ENCODE data around the gene PTDSS2.
"Not testable (repeated sequence)": the region's sequence is repeated elsewhere in the genome, so short reads cannot be mapped to it uniquely, and the experiment has no call there.

PTDSS2 gene

GRCh38 chr11:424232-424631, 25.8 kb upstream of the PTDSS2 start:
- Histone ChIP-seq H3K27me3 (ENCODE audit: insufficient read depth, low read depth) (peaks cover 7% of the 10 kb centered on the region; the same call in 1 of the 2 replicates), H3K79me2 (ENCODE audit: insufficient read depth, low read depth) (no peaks in the 10 kb centered on the region), H2AFZ (ENCODE audit: low read depth) (no peak overlapping the region), H4K20me1 (ENCODE audit: insufficient read depth) (no peaks in the 10 kb centered on the region), H3K36me3 (ENCODE audit: insufficient read depth) (no peaks in the 10 kb centered on the region), H3K4me1 (ENCODE audit: low read depth, poor library complexity, severe bottlenecking) (no peaks in the 10 kb centered on the region), H3K9ac (no peak overlapping the region), H3K4me2 (no peak overlapping the region), H3K4me3 (IDR thresholded peaks at IDR 0.05; ENCODE audit: insufficient read depth, low read depth, low read length) (no peak overlapping the region), H3K27ac (no peak overlapping the region)
- TF ChIP-seq CTCF (conservative IDR thresholded peaks at IDR 0.05; ENCODE audit: low read depth, low read length): no peak

- not testable (repeated sequence) for H3K9ac ChIP-seq; H2AFZ ChIP-seq (ENCODE audit: low read depth); H4K20me1 ChIP-seq (ENCODE audit: insufficient read depth); H3K27me3 ChIP-seq (ENCODE audit: insufficient read depth, low read depth); H3K36me3 ChIP-seq (ENCODE audit: insufficient read depth); H3K4me3 ChIP-seq (IDR thresholded peaks at IDR 0.05; ENCODE audit: insufficient read depth, low read depth, low read length); H3K4me1 ChIP-seq (ENCODE audit: low read depth, poor library complexity, severe bottlenecking); H3K27ac ChIP-seq; H3K79me2 ChIP-seq (ENCODE audit: insufficient read depth, low read depth); H3K4me2 ChIP-seq
Measured at GRCh38 chr11:424766-425165, 25.3 kb upstream of the PTDSS2 start.

- Histone ChIP-seq H3K27ac (no peak overlapping the region), H3K4me3 (IDR thresholded peaks at IDR 0.05; ENCODE audit: insufficient read depth, low read depth, low read length) (no peak overlapping the region), H3K4me2 (no peak overlapping the region), H3K27me3 (ENCODE audit: insufficient read depth, low read depth) (peaks cover 3% of the 10 kb centered on the region; the same call in 1 of the 2 replicates), H2AFZ (ENCODE audit: low read depth) (no peak overlapping the region), H3K4me1 (ENCODE audit: low read depth, poor library complexity, severe bottlenecking) (no peaks in the 10 kb centered on the region), H3K36me3 (ENCODE audit: insufficient read depth) (no peaks in the 10 kb centered on the region), H4K20me1 (ENCODE audit: insufficient read depth) (no peaks in the 10 kb centered on the region), H3K9ac (no peak overlapping the region), H3K79me2 (ENCODE audit: insufficient read depth, low read depth) (no peaks in the 10 kb centered on the region)
- no peak for TF ChIP-seq CTCF (conservative IDR thresholded peaks at IDR 0.05; ENCODE audit: low read depth, low read length)
Measured at GRCh38 chr11:425301-425700, 24.8 kb upstream of the PTDSS2 start.

GRCh38 chr11:426851-427250, 23.2 kb upstream of the PTDSS2 start:
- no peaks in the 10 kb centered on the region for H3K79me2 ChIP-seq (ENCODE audit: insufficient read depth, low read depth)
- H3K9ac ChIP-seq: no peak overlapping the region
- no peak overlapping the region for H3K4me3 ChIP-seq (IDR thresholded peaks at IDR 0.05; ENCODE audit: insufficient read depth, low read depth, low read length)
- H3K27me3 ChIP-seq (ENCODE audit: insufficient read depth, low read depth): peaks cover 2% of the 10 kb centered on the region; the same call in 1 of the 2 replicates
- H4K20me1 ChIP-seq (ENCODE audit: insufficient read depth): no peaks in the 10 kb centered on the region
- H3K4me2 ChIP-seq: no peak overlapping the region
- no peak overlapping the region for H2AFZ ChIP-seq (ENCODE audit: low read depth)
- no peaks in the 10 kb centered on the region for H3K4me1 ChIP-seq (ENCODE audit: low read depth, poor library complexity, severe bottlenecking)
- TF ChIP-seq CTCF (conservative IDR thresholded peaks at IDR 0.05; ENCODE audit: low read depth, low read length): no peak
- no peaks in the 10 kb centered on the region for H3K36me3 ChIP-seq (ENCODE audit: insufficient read depth)
- no peak overlapping the region for H3K27ac ChIP-seq

- Histone ChIP-seq H4K20me1 (ENCODE audit: insufficient read depth) (no peaks in the 10 kb centered on the region), H3K4me1 (ENCODE audit: low read depth, poor library complexity, severe bottlenecking) (no peaks in the 10 kb centered on the region), H3K79me2 (ENCODE audit: insufficient read depth, low read depth) (no peaks in the 10 kb centered on the region), H3K27ac (no peak overlapping the region), H3K27me3 (ENCODE audit: insufficient read depth, low read depth) (no peaks in the 10 kb centered on the region; the same call in 1 of the 2 replicates), H2AFZ (ENCODE audit: low read depth) (no peak overlapping the region), H3K4me3 (IDR thresholded peaks at IDR 0.05; ENCODE audit: insufficient read depth, low read depth, low read length) (no peak overlapping the region), H3K4me2 (no peak overlapping the region), H3K9ac (no peak overlapping the region), H3K36me3 (ENCODE audit: insufficient read depth) (no peaks in the 10 kb centered on the region)
- no peak for TF ChIP-seq CTCF (conservative IDR thresholded peaks at IDR 0.05; ENCODE audit: low read depth, low read length)
Measured at GRCh38 chr11:428295-428694, 21.8 kb upstream of the PTDSS2 start.
